Measurements from ENCODE around the gene L3MBTL4.
A peak's percentile ranks its signal among the peaks of the same experiment; 100 is the strongest.

The L3MBTL4 gene

DNA sequence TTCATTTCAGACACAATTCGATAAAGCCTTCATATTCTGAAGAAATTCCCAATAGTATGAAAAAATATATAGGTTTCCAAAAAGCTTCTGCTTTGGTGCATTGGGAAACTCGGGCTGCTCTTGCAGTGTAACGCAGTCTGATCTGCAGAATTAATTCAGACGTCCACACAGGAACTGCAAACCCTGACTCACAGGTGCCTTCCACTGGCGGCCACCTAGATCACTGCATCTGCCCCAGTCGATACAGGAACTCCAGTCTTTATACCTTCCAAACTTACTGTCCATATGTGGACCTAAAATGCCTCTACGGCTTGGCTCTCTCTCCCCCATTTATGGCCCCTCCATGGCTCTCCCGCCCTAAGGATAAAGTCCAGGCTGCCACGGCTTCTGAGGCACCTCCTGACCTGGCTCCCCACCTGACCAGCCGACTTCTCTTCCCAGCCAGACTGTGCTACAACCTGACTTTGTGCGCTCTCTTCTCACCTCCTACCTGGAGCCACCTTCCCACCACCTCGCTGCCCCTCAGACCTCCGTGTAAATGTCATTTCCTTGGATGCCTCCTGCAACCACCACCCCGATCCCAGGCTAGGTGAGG lies 39.7 kb downstream of the L3MBTL4 start:
- no peak for DNase-seq (ENCODE audit: insufficient read length)
- no peak for TF ChIP-seq TAF1 (IDR thresholded peaks at IDR 0.05; ENCODE audit: borderline replicate concordance, low read depth, low read length)
- TF ChIP-seq POLR2A (IDR thresholded peaks at IDR 0.05; ENCODE audit: low read depth, low read length), result no peak
- TF ChIP-seq POLR2AphosphoS5 (IDR thresholded peaks at IDR 0.05; ENCODE audit: low read depth, low read length), result no peak
- FAIRE-seq, result no peak

DNA sequence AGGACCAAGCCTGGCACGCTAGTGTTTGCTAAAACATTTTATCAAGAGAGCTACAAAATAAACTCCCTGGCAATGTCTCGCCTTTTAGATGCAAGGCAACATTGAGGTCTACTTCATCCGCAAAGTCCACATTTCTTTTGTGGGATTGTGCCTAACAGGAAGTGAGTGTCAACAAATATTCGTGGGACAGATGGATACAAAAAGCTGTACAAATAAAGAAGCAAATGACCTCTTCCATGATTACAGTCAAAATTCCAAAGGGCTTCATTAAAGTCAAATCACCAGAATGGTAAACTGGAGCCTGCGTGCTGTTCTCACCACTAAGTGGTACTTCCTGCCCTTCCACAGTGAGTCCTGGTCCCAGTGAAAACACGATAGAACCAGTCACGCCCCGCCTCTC lies 40.4 kb downstream of the L3MBTL4 start:
- DNase-seq (ENCODE audit: insufficient read length), result no peak
- no peak for TF ChIP-seq POLR2A (IDR thresholded peaks at IDR 0.05; ENCODE audit: low read depth, low read length)
- TF ChIP-seq POLR2AphosphoS5 (IDR thresholded peaks at IDR 0.05; ENCODE audit: low read depth, low read length), result no peak
- TF ChIP-seq TAF1 (IDR thresholded peaks at IDR 0.05; ENCODE audit: borderline replicate concordance, low read depth, low read length), result no peak
- FAIRE-seq, result no peak

DNA sequence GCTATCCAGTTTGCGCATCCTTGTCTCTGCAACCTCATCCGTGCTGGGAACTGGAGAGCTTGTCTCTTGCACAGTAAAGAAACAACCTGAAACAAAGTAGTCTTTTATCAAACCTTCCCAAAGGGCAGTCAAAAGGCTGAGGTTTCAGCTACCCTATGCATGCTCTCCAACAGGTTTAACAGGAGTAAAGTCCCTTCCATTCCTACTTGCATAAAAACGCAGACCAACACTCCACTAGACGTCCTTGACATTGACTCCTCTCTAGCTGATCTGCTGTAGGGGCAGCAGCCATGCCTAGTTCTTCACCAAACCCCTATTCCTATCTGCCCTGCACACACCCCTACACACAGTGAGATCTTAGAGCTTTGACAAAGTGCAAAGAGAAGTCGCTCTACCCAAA lies 41.5 kb downstream of the L3MBTL4 start:
- TF ChIP-seq TAF1 (IDR thresholded peaks at IDR 0.05; ENCODE audit: borderline replicate concordance, low read depth, low read length) (no peak), POLR2A (IDR thresholded peaks at IDR 0.05; ENCODE audit: low read depth, low read length) (no peak), POLR2AphosphoS5 (IDR thresholded peaks at IDR 0.05; ENCODE audit: low read depth, low read length) (no peak)
- DNase-seq (ENCODE audit: insufficient read length) (no peak), FAIRE-seq (no peak)

DNA sequence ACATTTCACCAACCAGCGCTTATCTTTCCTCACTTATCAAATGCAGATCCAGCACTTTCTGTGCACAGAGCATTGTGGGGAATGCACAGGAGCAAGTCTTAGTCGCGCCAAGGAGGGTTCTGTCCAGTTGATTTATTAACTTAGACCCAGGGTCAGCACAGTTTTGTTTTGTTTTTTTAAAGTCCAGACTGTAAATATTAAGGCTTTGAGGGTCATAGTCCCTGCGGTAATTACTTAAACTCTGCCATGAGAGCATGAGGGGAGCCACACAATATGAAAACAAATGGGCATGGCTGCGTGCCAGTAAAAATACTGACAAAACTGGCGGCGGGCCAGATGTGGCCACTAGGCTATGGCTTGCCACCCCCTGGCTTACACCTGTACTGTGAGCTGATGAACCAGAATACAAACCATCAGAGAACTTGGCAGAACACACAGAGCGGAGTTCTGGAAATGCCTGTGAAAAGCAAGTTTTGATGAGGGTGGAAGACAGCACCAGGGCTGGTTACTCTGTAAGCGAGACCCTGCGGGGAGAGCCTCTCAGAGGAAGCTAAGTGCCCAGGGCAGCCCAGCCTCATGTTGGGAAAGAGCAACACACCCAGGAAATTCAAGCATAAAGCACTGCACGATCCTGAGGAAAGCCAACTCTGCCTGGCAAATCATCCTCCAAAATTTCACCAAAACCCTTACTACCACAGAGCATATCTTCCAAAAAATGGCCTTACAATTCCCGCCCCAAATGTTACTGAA lies 43.6 kb downstream of the L3MBTL4 start:
- TF ChIP-seq POLR2A (IDR thresholded peaks at IDR 0.05; ENCODE audit: low read depth, low read length), result no peak
- no peak for TF ChIP-seq POLR2AphosphoS5 (IDR thresholded peaks at IDR 0.05; ENCODE audit: low read depth, low read length)
- no peak for TF ChIP-seq TAF1 (IDR thresholded peaks at IDR 0.05; ENCODE audit: borderline replicate concordance, low read depth, low read length)
- no peak for DNase-seq (ENCODE audit: insufficient read length)
- FAIRE-seq, result no peak

DNA sequence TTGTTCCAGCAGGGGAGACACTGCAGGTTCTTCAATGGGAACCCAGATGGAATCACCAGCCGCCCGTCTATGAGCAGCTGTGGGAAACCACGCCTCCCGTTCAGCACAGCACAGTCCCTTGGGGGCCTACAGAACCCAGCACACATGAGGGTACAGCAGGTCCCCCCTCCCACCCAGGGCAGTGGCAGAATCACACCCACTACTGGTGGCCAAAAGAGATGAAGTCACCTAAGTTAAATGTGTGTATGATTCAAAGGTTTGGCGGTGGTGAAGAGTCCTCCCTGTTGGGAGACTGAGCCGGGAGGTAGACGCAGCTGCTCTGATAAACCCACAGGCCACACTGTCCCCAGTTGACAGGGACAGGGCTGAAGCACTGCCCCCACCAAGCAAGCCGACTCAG lies 44.3 kb downstream of the L3MBTL4 start:
- no peak for FAIRE-seq
- TF ChIP-seq POLR2A (IDR thresholded peaks at IDR 0.05; ENCODE audit: low read depth, low read length) (no peak), POLR2AphosphoS5 (IDR thresholded peaks at IDR 0.05; ENCODE audit: low read depth, low read length) (no peak), TAF1 (IDR thresholded peaks at IDR 0.05; ENCODE audit: borderline replicate concordance, low read depth, low read length) (no peak)
- no peak for DNase-seq (ENCODE audit: insufficient read length)

DNA sequence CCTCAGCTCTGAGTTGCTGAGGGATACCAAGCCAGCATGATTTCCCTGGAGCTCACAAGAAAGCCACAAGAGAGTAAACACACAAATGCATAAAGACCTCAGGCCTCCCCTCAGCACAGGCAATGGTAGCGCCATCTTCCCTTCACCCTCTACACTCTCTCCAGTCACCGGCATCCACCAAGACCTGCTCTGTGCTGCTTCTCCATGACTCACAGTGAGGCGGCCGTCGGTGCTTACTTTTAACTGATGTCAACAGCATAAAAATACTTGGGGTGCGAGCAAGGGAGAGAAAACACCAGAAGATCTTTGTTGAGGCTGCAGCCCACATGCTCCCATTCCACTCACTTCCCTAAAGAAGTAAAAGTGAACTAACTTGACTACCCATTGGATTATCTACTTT lies 46.7 kb downstream of the L3MBTL4 start:
- FAIRE-seq (no peak), DNase-seq (ENCODE audit: insufficient read length) (no peak)
- TF ChIP-seq TAF1 (IDR thresholded peaks at IDR 0.05; ENCODE audit: borderline replicate concordance, low read depth, low read length), result no peak
- no peak for TF ChIP-seq POLR2AphosphoS5 (IDR thresholded peaks at IDR 0.05; ENCODE audit: low read depth, low read length)
- no peak for TF ChIP-seq POLR2A (IDR thresholded peaks at IDR 0.05; ENCODE audit: low read depth, low read length)

DNA sequence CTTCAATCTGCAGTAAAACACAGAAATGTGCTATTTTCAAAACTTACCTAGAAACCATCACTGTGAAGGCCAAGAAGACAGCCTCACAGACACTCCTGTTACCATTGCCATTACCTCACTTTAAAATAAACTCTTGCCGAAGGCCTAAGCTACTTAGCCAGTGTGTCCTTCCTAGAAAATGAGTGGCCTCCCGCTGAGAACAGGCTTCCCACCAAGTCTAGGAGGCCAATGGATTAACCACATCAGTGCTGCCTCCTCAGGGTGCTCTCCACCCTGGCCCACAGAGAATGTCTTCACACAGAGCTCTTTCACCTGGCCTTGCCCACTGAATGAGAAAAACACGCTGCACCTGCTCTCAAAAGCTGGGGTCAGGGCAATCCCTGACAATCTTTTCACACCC lies 47.5 kb downstream of the L3MBTL4 start:
- no peak for FAIRE-seq
- no peak for DNase-seq (ENCODE audit: insufficient read length)
- no peak for TF ChIP-seq TAF1 (IDR thresholded peaks at IDR 0.05; ENCODE audit: borderline replicate concordance, low read depth, low read length)
- no peak for TF ChIP-seq POLR2AphosphoS5 (IDR thresholded peaks at IDR 0.05; ENCODE audit: low read depth, low read length)
- TF ChIP-seq POLR2A (IDR thresholded peaks at IDR 0.05; ENCODE audit: low read depth, low read length), result no peak

DNA sequence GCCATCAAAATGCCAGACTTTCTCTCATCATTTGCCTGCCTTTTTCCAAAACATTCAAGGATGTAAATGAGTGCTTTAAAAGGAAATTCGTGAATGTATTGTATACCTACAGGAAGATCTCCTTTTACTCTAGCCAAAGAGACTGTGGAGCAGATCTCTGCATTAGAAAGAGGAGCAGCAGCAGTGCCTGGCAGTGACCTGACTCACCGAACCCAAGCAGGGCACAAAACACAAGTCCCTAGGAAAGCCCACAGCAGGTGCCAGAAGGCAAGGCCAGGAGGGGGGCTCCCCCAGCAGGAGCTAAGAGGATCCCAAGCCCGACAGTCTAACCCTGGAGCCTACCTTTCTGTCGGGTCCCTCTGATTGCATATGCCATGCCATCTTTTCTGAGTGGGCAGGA lies 47.9 kb downstream of the L3MBTL4 start:
- no peak for TF ChIP-seq POLR2A (IDR thresholded peaks at IDR 0.05; ENCODE audit: low read depth, low read length)
- no peak for TF ChIP-seq POLR2AphosphoS5 (IDR thresholded peaks at IDR 0.05; ENCODE audit: low read depth, low read length)
- TF ChIP-seq TAF1 (IDR thresholded peaks at IDR 0.05; ENCODE audit: borderline replicate concordance, low read depth, low read length), result no peak
- DNase-seq (ENCODE audit: insufficient read length), result no peak
- FAIRE-seq, result peak; percentile 24

DNA sequence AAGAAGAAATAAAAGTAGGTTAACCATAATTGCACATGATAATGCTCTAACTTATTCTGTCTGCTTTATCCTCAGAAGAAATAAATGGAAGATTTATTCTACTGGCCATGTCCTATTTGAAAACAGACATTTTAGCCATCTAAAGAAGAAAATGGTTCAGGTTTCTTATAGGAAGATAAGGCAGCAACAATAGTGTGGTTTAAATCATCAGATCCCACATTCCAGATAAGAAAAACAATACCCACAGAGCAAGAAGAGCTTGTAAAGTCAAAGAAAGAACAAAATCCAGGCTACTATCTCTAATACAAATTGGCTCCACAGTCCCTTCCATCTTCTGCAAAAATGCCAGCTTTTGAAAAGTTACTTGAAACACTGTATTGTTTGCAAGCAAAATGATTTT lies 49.3 kb downstream of the L3MBTL4 start:
- no peak for FAIRE-seq
- TF ChIP-seq POLR2A (IDR thresholded peaks at IDR 0.05; ENCODE audit: low read depth, low read length) (no peak), POLR2AphosphoS5 (IDR thresholded peaks at IDR 0.05; ENCODE audit: low read depth, low read length) (no peak), TAF1 (IDR thresholded peaks at IDR 0.05; ENCODE audit: borderline replicate concordance, low read depth, low read length) (no peak)
- DNase-seq (ENCODE audit: insufficient read length), result no peak

DNA sequence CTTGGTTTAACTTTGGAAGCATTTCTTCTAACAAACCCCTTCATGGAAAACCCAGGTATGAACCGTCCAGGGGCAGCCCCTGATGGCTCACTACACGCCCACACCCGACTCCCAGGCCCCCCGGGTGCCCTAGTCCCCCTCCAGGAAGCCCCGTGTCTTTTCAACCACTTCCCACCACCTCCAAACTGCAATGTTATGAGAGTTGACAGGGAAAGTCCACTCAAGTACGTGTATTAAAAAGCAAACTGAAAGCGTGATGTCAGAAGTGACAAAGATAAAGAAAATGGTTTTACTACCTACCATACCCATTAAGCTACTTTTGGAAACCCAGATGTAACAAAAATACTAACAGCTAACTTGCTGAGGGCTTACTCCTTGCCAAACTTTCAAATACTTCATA lies 51.5 kb downstream of the L3MBTL4 start:
- FAIRE-seq (peak; percentile 96), DNase-seq (ENCODE audit: insufficient read length) (peak; percentile 13)
- TF ChIP-seq POLR2AphosphoS5 (IDR thresholded peaks at IDR 0.05; ENCODE audit: low read depth, low read length) (no peak), TAF1 (IDR thresholded peaks at IDR 0.05; ENCODE audit: borderline replicate concordance, low read depth, low read length) (no peak), POLR2A (IDR thresholded peaks at IDR 0.05; ENCODE audit: low read depth, low read length) (no peak)

DNA sequence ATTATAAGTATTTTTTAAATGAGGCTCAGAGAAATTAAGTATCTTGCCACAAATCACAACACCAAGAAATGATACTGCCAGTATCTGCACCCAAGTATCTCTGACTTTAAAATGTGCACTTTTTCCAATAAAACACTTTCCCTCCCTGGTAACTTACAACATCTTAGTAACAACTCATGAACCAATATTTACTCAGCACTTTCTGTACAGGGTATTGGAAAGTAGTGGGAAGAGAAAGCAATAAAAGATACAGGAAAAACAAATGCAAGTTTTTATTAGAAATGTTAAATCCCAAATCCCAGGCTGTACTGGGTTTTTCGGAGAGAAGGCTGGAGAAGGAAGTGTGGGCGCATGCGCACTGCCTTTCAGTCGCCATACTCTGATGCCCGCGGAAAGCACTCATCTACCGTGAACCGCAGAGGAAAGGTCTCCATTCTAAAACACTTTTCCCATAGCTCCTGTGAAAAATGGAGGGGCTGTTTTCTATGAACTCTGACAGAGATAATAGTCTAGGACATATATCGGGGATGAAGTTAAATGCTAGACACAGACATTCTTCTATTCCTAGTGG lies 52.1 kb downstream of the L3MBTL4 start:
- FAIRE-seq, result no peak
- no peak for TF ChIP-seq POLR2AphosphoS5 (IDR thresholded peaks at IDR 0.05; ENCODE audit: low read depth, low read length)
- TF ChIP-seq POLR2A (IDR thresholded peaks at IDR 0.05; ENCODE audit: low read depth, low read length), result no peak
- no peak for TF ChIP-seq TAF1 (IDR thresholded peaks at IDR 0.05; ENCODE audit: borderline replicate concordance, low read depth, low read length)
- no peak for DNase-seq (ENCODE audit: insufficient read length)

DNA sequence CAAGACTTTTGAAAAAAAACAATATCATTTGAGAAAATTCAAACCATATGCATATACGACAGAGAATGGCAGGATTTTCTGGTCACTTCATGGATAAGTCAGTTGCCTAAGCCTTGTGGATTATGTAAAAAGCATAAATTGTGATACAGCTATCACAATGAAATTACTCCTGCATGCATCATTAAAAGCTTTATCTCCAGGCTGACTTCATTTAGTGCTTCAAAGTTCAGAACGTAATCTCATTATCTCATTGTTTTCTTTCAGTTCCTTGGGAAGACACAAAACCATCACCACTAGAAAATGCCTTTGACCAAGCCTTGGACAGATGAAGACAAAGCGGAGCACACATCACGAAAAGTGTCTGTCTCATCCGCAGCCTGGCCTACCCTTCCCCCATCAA lies 57.0 kb downstream of the L3MBTL4 start:
- FAIRE-seq, result peak; percentile 48
- no peak for DNase-seq (ENCODE audit: insufficient read length)
- TF ChIP-seq POLR2AphosphoS5 (IDR thresholded peaks at IDR 0.05; ENCODE audit: low read depth, low read length), result no peak
- TF ChIP-seq POLR2A (IDR thresholded peaks at IDR 0.05; ENCODE audit: low read depth, low read length), result no peak

Measured in GM12892 (cell line).